Right renal cortex interstitium (tissue), 3 donors: Measurements from ENCODE around the gene EDN1. TPM values are rescaled to one million over a fixed set of nuclear protein-coding genes. Genes with fewer than 3 reads are reported as not detected.
A peak's percentile ranks its signal among the peaks of the same experiment; 100 is the strongest.

Experiments used
- DNase-seq, 3 donors: peaks; one replicate each; pipeline ENCODE4 v3.0.0-alpha.2; 2013; ENCODE audit warnings: low read depth in 3 of 3, low spot score in 2 of 3
- polyA plus RNA-seq, 3 donors: library from polyadenylated mRNA; unstranded; fragments of 120-200 nt; gene quantifications; one replicate each; pipeline ENCODE4 v1.2.1, GENCODE V29; 2013; ENCODE audit not compliant: insufficient read length in 3 of 3

Gene EDN1
- polyA plus RNA-seq, 3 donors: 4.0 to 5.0 (median 4.8) TPM

DNA sequence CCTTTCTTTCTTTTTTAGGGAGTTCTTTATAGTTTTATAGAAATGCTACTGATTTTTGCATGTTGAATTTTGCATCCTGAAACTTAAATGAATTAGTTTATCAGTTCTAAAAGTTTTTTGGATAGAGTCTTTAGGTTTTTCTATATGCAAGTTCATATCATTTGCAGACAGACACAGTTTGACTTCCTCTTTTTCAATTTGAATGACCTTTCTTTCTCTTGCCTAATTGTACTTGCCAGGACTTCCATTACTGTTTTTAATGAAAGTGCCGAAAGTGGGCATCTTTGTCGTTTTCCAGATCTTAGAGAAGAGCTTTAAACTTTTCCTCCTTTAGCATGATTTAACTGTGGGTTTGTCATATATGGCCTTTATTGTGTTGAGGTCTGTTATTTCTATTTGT, 21.1 kb upstream of the EDN1 start:
- DNase-seq: no peak

DNA sequence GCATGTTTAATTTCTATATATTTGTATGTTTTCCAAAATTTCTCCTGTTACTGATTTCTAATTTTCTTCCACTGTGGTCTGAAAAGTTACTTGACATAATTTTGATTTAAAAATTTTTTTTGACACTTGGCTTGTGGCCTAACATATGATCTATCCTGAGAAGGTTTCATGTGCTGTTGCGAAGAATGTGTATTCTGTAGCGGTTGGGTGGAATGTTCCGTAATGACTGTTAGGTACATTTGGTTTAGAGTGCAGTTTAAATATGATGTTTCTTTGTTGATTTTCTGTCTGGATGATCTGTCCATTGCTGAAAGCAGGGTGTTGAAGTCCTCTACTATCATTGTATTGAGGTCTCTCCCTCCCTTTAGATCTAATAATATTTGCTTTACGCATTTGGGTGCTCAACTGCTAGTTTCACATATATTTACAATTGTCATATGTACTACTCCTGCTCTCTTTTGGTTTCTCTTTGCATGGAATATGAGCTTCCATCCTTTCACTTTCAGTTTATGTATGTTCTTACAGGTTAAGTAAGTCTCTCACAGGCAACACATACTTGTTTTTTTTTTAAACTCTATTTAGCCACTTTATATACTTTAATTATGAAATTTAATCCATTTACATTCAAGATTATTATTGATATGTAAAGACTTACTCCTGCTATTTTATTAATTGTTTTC, 19.5 kb upstream of the EDN1 start:
- no peak for DNase-seq

DNA sequence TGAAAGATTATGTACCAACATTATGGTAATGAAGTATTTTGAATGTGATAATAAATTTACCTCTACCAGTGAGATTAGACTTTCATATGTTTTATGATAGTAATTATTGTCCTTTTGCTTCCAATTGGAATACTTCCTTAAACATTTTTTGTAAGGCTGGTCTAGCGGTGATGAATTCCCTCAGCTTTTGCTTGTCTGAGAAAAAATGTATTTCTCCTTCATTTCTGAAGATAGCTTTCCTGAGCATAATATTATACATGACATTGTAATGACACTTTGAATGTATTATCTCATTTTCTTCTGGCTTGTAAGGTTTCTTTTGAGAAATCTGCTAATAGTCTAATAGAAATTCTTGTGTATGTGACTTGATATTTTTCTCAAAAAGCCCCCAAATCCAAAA, 18.6 kb upstream of the EDN1 start:
- no peak for DNase-seq

DNA sequence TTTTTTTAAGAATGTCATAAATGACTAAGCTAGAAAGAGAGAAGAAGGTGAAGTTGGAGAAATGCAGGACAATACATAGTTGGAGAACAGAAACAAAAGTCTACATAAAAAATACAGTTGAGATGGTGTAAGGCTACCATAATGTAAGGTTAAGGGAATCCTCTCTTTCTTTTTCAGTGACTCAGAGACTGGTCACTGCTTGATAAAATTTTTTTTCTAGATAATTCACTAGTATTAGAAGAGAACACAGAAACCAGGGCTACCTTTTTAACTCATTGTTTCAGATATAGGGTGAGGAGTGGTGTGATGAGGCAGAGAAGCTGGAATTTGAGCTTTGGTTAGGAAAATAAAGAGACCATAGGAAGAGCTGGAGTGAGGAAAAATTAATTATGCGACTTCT, 18.2 kb upstream of the EDN1 start:
- no peak for DNase-seq

DNA sequence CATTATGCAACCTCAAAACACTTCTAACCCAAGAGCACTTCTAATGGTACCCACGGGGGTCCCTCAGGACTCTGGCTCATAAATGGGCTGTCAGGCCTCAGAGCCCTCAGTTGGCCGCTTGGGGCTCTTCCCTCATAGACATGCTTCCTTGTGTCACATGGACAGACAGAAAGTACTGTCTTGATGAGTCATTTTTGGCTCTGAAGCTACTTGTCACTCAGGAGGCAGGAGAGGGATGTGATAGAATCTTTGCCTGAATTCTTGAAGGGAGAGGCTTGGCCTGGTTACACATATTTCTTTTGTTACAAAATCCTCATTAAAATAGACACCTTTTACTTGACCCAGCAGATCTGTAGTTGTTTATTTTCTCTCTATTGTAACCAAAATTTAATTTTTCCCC, 15.1 kb upstream of the EDN1 start:
- DNase-seq: no peak

DNA sequence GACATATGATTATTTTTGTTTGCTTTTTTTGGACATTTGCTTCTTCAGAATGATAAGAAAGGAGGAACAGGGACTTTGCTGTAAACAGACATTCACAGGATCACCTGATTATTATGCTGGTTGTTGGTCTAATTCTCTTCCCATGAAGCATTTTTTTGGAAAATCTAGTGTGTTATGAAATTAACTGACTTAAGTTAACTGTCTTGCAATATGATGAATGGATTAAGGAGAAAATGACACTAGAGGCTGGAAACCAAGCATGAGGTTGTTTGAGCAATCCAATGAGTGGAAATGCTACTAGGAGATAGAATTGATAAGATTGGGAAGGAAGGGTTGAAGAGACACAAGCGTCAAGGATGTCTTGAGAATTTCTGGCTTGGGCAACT, 13.2 kb upstream of the EDN1 start:
- DNase-seq: no peak

DNA sequence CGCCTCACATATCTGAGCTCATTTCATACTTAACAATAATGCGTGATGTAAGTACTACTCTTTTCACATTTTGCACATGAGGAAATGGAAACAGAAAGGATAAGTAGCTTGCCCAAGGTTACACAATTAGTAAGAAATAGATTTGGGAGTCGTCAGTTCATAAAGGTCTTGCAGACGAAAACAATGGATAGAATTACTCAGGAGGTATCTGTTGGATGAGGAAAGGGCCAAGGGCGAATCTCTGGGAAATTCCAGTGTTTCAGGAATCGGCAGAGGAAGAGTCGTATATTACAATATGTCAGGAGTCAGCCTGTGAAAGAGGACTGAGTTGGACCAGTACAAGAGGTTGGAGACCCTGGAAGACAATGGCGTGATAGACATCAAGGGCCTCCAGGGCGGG, 12.8 kb upstream of the EDN1 start:
- DNase-seq: no peak

DNA sequence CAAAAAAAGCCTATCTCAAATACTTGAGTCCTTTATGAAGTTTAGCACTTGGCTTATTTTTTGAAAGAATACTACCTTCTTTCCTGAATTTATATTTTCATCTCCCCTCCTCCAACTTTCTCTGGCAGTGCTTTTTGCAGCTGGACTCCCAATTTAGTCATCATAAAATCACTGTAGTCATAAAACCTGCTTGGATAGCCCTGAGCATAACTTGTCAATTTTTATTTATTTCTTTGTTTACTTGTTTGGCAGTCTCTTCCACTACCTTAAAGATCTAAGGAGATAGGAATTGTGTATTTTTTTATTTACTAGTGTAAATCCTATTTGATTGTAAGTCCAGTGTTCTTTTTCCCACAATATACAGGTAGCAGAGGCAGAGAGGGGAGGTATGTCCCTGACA, 11.2 kb upstream of the EDN1 start:
- no peak for DNase-seq

DNA sequence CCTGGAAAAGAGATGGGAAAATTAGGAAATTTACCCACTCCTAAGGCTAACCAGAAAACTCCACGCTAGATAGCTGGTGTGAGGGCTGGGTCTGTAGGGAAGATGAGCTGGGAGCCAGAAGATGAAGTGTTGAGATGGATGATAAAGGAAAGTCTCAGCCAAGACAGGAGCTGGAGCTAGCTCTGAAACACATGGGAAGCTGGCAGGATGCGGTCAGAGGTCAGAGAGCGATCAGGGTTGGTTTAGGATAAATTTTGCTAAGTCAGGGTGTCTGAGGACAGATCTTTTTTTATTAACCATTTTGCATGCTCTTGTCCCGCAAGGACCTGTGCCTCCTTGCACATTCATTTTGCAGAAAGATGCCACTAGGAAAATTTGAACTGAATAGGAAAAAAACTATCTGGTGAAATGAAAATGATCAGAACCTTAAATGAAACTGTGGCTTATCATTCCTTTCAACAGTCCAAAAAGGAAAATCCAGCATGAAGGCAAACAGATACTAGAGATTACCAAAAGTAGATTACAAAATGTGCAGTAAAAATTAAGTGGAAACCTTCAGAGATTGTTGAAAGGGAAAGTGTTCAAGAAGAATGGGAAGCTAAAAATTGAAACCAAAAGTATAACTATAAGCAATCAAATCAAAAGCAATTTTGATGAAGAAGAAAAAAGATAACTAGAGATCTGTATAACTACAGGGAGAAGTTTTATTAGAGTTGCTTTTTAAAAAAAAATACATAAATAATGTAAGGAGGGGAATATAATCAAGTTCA, 10.7 kb upstream of the EDN1 start:
- no peak for DNase-seq

DNA sequence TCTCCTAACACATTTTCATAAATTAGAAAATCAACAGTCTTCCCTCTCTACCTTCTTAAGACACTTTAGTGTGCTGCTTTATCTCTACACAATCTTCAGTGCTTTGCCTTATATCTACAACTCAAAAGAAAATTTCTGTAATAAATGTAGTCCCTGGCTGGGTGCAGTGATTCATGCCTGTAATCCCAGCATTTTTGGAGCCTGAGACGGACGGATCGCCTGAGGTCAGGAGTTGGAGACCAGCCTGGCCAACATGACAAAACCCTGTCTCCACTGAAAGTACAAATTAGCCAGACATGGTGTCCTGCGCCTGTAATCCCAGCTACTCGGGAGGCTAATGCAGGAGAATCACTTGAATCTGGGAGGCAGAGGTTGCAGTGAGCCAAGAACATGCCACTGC, 9.7 kb upstream of the EDN1 start:
- no peak for DNase-seq

DNA sequence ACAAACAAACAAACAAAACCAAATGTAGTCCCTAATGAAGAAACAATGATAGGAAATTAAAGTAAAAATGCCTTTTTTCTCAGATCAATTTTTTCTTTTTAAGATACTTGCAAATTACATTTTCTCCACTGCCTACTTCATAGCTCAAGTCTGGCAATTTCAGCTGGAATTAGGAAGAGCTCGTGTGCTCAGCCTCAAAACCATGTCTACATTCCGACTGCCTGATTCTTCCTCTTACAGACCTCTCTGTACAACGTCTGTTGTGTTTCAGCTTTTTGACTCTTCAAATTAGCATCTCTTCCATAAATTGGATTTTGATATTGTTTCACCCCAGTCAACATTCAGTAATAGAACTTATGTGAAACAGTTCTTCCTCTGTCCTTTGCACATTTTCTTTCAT, 9.3 kb upstream of the EDN1 start:
- no peak for DNase-seq

DNA sequence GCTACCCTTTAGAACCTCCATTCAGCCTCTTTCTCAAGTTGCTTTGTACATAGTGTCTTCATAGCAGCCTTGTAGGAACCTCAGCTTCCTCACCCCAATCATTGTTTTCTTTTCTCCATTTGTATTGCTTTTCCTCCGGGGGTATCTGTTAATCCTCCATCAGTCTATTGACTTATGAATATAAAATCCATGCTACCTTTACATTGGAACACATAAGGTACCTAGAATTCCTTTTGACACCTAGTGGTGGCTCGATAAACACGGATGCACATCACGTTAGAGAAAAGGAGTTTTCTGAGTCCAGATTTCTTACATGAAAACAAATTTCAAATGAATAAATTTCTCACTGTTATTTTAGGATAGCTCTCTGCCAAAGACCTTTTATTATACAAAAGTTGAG, 6.3 kb upstream of the EDN1 start:
- DNase-seq: no peak

DNA sequence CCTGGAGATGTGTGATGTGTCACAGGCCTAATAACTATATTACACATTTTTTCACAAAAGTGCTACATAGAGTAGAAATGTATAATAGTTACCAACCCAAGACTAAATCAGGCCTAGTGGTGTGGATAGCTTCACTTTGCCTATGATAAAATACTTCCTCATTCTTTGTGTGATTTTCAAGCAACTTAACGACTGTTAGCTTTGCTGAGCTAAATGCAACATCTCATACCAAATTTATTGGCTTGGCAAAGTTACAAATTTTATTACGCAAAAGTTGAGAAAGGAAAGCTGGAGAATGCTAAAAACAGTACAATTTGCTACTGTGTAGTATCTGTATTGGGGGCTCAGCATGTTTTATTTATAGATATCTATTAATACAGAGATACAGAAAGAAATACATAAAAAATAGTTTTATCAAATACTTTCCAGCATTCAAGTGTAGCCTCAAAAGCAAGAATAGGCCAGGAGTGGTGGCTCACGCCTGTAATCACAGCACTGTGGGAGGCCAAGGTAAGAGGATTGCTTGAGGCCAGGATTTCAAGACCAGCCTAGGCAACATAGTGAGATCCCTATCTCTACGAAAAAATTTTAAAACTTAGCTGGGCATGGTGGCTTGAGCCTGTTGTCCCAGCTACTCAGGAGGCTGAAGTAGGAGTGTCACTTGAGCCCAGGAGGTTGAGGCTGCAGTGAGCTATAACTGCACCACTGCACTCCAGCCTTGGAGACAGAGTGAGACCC, 3.6 kb upstream of the EDN1 start:
- peak in 1 of 3 donors; percentile 31 for DNase-seq

DNA sequence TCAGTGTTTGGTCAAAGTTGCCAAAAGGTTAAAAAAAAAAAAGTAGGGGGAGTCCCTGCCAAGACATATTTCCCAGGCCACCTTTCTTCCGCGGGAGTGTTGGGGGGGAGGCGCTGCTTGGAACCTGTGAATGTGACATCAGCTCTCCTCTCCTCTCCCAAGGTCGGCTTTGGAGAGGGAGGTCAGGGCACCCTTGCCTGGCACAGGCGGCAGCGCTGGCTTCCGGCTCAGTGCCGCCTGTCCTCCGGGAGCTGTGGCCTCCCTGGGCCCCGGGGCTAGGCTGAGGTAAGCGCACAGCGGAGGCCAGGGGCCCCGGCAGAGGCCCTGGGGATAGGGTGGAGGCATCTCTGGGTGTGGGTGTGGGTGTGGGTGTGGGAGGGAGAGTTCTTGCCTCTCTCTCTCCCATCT, 1.9 kb upstream of the EDN1 start:
- DNase-seq: no peak

DNA sequence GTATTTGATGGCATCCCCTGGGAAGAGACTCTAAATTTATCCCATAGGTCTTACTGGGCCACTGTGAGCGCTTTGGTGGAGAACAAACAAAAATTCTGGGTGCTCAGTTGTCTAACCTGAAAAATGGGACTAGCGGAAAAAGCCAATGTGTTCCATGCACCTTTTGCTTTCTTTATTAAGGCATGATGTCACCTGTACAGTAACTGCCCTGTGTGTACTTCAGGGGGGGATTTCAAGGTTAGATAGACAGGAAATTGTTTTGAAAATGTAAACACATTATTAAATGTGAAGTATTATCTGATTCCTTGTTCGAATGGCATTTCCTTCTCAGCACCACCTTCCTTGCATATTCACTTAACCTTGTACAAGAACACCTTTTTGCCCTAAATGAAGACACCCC, 1.2 kb upstream of the EDN1 start:
- no peak for DNase-seq

DNA sequence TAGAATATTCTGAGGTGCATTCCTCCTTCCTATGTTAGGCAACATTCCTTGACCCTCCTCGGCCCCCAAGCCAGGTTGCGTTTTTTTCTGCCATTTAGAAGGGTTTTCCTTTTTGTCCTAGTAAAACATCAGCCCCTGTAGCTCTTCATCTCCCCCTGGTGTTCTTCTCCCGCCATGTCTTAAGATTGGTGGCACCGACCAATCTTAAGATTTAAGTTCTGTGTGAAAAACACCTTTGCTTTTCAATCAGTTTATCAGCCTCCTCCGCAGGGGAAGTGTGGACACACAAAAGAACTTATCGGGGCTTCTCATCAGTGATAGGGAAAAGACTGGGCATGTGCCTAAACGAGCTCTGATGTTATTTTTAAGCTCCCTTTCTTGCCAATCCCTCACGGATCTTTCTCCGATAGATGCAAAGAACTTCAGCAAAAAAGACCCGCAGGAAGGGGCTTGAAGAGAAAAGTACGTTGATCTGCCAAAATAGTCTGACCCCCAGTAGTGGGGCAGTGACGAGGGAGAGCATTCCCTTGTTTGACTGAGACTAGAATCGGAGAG, 719 bp upstream of the EDN1 start:
- DNase-seq: peak in 1 of 3 donors; percentile 25

DNA sequence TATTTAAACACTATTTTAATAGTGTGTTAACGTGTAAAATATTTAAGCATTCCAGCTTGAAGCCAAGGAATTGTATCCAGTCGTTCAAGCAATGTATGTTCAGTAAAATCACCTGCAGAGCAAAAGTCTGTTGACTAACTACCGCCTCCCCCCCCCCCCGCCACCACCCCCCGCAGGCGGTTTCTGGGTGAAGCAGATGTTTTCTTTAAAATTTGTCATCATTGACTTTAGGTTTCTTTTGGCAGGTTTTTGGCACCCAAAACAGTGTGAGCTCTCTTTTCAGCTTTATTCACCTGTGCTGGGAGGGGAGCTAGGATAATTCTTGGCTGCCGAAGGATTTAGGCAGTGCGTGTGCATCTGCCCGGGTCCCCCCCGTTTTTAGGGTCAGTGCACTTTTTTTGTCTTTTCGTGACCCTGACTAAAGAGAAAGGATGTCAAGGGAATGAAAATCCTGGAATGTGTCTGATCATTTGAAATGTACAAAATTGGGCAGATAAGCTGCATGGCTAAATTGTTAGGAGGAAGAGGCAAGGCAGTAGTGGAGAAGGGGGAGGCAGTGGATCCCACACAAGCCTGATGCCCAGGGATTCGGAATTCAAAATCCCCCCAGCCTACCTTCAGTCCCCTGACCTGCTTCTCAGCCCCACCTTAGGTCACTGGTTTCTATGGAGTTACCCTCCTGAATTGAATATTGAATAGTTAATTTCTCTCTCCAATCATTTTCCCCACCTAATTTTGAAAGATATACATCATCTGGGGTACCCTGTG, 1.1 kb downstream of the EDN1 start:
- no peak for DNase-seq

DNA sequence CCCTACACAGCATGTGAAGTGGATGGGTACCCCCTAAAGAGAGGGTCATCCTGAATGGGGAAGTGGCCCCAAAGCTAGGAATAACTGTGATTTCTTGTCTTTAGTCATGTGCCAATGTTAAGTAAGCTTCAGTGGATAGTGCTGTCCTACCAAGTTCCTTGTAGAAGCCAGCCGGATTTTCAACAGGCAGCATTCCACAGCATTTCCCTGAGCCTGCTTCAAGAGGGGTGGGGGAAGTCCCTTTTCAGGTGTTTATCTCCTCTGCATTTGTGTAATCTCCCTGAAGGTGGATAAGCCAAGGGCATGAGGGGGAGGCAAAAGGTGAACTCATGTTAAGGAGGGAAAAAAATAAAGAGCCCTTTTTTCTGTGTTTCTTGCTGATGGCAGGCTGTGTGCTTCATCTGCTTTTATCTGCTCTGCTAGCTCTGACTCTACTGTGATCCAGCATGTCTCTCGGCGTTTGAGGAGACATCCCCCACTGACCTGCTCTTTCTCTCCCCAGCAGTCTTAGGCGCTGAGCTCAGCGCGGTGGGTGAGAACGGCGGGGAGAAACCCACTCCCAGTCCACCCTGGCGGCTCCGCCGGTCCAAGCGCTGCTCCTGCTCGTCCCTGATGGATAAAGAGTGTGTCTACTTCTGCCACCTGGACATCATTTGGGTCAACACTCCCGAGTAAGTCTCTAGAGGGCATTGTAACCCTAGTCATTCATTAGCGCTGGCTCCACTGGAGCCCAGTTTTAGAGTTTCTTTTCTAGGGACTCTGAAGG, 1.9 kb downstream of the EDN1 start:
- no peak for DNase-seq

DNA sequence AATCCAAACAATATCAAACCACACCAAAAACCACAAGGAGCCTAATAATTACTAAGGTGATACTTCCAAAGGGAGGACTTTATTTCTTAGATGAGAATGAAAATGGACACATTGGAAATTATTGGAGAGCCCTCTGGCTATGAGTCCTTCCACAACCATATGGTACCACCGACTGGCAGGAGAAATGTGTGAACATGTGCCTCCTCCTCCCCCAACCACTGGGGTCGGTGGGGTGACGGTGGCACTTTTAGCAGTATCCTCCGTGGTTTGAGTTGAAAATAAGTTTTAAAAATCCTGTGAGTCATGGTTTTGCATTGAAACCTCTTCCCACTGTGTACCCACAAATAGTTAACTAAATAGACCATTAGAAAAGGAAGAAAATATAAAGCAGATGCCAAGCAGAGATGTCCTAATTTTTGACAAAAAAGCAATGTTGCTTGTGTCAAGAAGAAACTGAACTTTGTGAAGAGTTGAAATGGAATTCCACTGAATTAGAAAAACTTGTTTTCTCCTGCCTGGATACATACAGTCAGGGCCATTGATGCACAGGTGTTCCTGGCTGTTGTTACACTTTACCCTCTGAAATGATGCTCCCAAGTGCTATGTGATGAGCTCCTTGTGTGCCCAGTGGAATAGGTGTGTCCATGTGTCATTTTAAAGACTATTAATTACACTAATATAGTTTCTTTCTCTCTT, 3.2 kb downstream of the EDN1 start:
- no peak for DNase-seq
